NCI-H1105 (cell line): ENCODE measurements around the gene CAPNS1.
"Not testable (repeated sequence)": the region's sequence is repeated elsewhere in the genome, so short reads cannot be mapped to it uniquely, and the experiment has no call there.

Source experiments
- DNase-seq: peaks from one replicate; lab custom pipeline; 2025; lab: John Stamatoyannopoulos, UW

The CAPNS1 gene

DNA sequence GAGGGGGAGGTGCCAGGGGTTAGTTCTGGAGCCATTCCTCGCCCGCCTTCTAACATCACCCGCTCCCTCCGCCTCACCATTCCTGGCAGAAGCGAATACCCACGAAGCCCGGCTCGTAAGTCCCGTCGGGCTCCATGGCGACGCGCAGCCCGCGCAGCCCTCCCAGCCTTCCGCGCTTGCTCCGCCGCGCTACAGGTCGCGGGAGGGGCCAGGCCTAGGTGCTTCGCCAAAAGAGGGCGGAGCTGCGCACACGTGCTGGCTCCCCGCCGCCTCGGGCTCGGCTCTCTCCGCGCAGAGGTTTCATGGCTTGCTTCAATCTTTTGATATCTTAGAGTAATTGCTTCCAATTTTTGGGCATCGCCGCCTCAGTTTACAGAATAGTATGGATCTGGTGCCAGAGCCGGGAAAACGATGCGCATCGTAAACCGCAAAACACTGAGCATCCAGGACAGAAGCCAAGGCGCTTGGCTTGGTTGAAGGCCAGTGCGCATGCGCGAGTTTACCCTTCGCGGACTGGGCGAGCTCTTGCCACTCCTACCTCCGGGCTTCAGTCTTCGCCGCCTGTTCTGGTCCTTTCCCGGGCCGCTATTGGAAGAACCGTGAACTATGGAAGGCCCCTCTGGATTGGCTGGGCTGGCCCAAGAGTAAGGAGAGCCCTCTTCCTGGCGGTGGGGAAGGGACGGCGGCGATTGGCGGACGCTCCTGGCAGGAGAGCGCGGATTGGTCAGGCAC lies 25.0 kb upstream of the CAPNS1 start, which contains the start of gene POLR2I:
POLR2I (minus strand) TSS at position 155 of the 732 bp plus-strand sequence; CDS start at position 136, 19 bp downstream.
- peak; percentile 99 for DNase-seq

DNA sequence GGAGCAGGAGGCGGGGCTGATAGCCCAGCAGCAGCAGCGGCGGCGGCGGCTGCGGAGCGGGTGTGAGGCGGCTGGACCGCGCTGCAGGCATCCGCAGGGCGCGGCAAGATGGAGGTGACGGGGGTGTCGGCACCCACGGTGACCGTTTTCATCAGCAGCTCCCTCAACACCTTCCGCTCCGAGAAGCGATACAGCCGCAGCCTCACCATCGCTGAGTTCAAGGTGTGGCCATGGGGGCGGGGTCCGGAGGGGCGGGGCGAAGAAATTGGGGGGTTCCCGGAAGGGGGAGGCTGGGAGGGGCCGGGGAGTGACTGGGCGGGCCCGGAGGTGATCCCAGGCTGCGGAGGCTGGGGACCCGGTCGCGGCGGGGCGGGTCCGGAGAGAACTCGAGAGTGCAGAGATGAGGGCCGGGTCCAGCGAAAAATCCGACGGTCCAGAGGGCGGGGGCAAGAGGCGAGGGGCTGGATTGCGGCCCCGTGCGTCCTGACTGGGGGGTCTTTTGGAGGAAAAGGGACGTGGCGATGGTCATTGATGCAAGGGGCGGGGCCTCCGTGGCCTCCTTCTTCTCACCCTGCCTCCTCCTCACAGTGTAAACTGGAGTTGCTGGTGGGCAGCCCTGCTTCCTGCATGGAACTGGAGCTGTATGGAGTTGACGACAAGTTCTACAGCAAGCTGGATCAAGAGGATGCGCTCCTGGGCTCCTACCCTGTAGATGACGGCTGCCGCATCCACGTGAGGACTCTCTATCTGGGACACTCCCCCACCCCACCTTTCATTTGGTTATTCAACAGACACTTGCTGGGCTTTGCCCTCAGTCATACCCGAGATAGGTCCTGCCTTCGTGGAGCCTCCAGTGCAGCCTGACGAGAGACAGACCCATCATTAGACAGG lies 24.2 kb upstream of the CAPNS1 start, which contains the start of gene TBCB:
TBCB (plus strand) TSS at position 16 of the 891 bp plus-strand sequence; CDS start at position 109, 93 bp downstream.
- peak; percentile 77 for DNase-seq

DNA sequence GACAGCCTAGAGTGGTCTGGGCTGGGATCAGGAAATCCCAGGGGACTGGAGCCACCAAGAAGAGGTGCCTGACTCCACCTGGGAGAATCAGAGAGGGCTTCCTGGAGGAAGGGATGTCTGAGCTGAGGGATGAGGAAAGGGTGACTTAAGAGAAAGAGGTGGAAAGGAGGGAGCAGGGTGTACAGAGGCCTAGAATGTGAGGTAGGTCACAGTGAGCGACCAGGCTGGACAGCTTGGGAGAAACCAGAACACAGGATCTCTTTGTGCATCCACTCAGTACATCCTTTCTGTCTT lies 23.6 kb upstream of the CAPNS1 start:
- DNase-seq, result no peak

DNA sequence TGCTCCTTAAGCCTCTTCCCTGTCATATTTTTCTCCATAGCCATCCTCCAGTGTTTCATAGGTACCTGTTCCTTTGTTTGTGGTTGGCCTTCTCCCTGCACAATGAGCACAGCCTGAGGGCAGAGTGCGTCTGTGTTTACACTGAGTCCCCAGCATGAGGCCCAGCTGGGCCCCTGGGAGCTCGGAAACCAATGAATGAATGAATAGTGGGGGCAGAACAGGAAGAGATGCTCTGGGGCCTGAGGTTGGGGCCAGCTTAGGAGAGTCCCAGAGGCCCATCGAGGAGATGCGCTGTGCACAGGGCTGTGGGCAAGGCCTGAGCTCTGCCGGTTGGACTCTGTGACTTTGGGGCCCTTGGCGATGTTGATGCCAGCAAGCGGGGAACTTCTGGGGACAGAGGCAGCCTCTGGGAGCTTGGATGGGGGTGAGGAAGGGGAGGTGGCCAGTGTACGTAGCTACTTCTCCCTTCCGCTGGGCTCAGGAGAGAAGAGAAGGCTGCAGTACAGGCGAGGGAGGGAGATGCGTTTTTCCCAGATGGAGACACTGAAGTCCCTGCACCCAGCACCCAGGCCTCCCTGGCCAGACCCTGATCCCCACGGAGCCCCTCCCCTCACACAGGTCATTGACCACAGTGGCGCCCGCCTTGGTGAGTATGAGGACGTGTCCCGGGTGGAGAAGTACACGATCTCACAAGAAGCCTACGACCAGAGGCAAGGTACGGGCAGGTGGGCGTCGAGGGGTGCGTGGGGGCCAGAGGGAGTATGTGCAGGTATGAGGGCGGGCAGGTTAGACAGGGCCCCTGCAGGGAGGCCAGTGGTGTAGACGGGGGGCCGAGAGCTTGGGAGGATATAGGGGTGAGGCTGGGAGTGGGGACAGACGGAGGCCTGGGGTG lies 19.5 kb upstream of the CAPNS1 start:
- no peak for DNase-seq

DNA sequence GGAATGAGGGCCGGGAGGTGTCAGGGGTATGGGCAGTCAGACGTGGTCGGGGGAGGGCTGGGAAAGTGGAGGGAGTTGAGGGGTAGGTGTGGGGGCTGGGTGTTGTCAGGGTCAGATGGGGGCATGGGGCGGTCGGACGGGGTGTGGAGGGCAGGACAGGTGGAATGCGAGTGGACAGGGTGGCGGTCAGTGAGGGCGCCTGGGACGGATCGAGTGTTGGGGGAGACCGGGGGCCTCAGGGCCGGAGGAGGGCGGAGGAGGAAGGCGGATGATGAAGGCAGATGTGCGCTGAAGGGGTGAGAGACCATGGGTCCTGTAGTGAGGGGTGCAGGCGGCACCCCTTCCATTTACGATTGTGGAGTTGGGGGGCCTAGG lies 18.9 kb upstream of the CAPNS1 start:
- DNase-seq, result no peak

DNA sequence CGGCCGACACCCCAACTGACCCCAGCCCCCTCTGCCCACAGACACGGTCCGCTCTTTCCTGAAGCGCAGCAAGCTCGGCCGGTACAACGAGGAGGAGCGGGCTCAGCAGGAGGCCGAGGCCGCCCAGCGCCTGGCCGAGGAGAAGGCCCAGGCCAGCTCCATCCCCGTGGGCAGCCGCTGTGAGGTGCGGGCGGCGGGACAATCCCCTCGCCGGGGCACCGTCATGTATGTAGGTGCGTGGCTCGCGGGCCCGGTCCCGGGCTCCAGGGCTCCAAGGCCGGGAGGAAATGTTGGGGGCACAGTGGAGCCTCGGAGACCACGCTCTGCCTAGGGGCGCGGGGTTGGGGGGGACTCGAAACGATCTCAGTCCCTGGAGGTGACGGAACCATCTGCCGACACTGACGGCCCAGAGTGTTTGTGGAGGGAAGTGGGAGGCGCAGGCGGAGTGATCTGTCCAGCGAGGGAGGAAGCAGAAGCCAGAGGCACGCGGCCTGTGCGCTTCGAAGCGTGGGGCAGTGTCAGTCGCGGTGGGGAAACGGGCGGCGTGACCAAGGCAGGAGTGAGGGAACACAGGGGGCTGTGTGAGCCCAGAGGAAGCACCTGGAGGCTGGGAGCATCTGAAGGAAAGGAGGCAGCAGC lies 18.3 kb upstream of the CAPNS1 start:
- no peak for DNase-seq

DNA sequence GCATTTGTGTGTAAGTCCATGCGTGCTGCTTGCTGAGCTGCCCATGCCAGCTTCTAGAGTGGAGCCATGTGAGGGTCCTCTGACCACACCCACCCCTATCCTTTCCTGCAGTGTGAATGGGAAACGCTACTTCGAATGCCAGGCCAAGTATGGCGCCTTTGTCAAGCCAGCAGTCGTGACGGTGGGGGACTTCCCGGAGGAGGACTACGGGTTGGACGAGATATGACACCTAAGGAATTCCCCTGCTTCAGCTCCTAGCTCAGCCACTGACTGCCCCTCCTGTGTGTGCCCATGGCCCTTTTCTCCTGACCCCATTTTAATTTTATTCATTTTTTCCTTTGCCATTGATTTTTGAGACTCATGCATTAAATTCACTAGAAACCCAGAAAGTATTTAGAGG lies 14.3 kb upstream of the CAPNS1 start:
- no peak for DNase-seq

DNA sequence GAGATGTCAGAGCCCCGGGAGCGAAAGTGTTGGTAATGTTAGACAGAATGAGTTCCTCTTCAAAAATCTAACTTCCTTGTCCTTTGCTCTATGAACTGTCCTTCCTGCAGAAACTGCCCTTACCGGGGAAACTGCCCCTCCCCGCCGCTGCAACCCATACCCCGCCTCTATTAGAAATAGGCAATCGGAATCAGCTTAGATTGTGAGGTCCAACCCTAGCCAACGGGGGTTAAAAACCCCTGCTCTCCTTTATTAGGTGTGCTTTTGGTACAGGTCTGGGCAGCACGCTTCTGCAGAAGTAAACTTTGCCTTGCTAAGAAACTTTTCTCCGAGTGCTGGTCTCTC lies 11.5 kb upstream of the CAPNS1 start:
- DNase-seq, result no peak

DNA sequence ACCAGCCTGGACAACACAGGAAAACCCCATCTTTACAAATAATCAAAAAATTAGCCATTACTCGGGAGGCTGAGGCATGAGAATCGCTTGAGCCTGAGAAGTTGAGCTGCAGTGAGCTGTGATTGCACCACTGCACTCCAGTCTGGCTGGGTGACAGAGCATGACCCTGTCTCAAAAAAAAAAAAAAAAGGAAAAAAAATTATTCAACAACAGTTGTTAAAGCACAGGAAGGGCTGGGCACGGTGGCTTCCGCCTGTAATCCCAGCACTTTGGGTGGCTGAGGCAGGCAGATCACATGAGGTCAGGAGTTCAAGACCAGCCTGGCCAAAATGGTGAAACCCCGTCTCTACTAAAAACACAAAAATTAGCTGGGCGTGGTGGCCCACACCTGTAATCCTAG lies 8.6 kb upstream of the CAPNS1 start:
- DNase-seq, result not testable (repeated sequence)

DNA sequence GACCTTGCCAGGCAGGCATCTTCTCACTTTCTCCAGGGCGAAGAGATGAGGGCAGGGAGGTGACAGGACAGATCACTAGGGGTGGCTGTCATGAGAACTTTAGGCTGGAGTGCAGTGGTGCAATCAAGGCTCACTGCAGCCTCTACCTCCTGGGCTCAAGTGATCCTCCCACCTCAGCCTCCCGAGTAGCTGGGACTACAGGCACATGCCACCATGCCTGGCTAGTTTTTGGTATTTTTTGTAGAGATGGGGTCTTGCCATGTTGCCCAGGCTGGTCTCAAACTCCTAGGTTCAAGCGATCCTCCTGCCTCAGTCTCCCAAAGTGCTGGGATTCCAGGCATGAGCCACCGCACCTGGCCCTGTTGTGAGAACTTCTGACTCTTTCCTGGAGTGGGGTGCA lies 5.0 kb upstream of the CAPNS1 start:
- not testable (repeated sequence) for DNase-seq

DNA sequence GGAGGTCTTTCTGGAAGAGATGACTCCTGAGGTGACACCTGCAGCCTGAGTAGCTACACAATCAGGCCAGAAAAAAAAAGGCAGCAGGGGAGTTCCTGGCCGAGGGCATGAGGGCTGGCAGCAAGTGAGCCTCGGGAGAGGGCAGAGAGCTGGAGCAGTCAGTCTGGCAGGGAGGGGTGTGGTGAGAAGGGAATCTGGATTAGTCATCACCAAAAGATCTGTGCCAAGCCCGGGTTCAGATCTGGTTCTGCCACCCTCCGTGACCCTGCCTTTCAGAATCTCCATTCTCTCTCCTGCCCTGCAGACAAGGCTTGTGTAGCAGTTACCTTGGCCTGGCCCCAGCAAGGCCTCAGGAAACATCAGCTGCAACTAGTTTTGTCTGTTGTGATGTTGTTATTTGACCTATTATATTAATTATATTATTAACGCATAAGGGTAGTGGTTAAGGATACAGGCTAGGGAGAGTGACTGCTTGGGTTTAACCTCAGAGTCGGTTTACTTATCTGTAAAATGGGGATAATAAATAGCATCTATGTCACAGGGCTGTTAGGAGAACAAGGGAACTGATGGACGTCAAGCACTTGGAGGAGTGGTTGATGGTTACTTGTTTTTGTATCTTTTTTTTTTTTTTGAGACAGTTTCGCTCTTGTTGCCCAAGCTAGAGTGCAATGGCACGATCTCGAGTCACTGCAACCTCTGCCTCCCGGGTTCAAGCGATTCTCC lies 2.7 kb upstream of the CAPNS1 start:
- DNase-seq, result no peak

DNA sequence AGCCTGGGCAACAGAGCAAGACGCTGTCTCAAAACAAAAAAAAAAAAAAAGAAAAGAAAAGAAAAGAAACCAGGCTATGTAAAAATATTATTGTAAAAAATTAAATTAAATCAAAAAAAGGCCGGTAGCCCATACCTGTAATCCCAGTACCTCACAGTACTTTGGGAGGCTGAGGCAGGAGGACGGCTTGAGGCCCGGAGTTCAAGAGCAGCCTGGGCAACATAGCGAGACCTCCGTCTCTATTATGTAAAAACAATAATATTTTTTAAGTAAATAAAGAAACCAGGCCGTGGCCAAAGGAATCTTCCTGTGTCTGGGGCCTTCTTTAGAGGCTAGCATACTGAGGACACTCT lies 770 bp upstream of the CAPNS1 start:
- DNase-seq, result no peak

DNA sequence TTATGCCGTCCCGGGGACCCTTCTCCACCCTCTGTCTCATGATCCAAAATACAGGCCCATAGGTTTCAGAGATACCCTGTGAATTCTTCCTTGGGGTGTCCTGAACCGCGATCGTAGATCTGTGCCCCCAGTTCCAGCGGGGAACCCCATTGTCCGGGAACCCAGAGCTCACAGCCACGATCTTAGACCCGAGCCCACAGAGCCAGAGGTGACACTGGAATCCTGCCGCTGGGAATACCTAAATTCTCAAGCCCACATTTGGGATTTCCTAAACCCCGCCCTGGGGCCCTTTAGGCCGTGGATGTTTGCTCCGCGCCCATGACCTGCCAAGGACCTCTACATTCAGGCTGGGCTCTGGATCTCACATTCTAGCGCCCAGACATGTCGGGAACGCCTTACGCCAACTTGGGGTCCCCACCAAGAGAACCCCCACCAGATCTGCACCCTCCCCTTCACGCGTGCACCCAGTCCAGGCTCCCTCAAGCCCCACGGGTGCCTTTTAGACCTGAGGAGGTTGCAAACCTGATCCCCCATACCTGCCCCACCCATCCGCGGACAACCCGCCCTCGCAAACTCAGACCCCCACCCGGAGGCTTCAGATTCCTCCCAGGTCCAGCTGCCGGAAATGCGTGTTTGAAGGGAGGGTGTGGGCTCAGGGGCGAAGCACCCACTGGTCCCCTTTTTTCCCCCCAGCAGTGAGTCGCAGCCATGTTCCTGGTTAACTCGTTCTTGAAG lies 605 bp downstream of the CAPNS1 start:
- DNase-seq, result peak; percentile 68

DNA sequence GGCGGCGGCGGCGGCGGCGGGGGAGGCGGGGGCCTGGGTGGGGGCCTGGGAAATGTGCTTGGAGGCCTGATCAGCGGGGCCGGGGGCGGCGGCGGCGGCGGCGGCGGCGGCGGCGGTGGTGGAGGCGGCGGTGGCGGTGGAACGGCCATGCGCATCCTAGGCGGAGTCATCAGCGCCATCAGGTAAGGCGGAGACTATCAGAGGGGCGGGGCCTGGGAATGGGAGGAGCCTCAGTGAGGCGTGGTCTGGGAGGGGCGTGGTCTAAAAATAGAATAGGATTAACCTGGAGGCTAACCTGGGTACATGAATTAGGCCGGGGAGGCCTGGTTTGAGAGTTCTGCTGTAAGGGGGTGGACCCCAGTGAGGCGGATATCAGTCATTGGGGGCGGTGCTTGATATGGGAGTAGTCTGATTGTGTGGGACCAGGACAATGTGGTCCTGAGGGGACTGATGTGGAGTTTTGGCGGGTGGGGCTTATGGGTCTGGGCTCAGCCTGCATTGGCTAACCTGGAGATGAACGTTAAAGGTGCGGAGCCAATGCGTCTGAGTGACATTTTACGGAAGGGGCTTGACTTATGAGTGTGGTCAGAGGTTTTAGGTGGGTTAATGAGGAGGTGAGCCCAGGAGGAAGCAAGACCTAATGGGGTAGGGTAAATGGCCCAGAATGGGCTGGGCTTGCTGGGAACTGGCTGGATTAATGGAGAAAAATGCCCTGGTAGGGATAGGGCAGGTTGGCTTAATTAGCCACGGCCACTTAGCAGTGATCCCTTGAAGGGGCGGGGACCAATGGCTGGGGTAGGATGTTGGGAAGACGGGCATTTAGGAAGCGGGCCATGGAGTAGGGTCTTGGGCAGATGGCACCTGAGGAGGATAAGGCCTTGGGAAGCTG lies 1.4 kb downstream of the CAPNS1 start:
- DNase-seq, result peak; percentile 73

DNA sequence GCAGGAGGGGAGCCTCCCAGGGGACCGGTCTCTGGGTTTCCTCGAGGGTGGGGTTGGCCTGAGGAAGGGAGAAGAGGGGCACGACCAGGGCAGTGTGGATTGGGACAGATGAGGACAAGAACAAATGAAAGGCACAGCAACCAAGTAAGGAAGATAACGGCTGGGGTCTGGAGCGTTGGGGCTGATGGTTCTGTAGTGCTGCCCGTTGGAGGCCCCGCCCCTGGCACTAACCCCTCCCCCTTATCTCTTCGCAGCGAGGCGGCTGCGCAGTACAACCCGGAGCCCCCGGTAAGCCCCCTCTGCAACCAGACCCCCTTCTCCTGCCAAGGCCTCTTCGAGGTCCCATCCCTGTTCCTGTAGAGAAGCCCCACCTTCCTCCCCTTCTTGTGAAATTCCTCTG lies 2.2 kb downstream of the CAPNS1 start:
- DNase-seq, result no peak

DNA sequence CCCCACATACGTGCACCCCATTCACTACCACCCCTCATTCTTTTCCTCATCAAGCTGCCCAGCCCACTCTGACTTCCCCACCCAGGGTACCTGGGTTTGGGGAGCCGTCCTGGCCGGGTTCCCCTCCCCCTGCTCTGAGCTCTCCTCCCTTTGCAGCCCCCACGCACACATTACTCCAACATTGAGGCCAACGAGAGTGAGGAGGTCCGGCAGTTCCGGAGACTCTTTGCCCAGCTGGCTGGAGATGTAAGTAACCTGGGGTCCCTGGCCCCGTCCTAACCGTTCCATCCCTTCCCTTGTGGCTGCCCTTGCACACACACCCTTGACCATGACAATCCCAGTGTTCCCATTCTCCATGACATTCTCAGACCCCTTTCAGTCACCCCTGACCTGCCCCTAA lies 2.6 kb downstream of the CAPNS1 start:
- no peak for DNase-seq

DNA sequence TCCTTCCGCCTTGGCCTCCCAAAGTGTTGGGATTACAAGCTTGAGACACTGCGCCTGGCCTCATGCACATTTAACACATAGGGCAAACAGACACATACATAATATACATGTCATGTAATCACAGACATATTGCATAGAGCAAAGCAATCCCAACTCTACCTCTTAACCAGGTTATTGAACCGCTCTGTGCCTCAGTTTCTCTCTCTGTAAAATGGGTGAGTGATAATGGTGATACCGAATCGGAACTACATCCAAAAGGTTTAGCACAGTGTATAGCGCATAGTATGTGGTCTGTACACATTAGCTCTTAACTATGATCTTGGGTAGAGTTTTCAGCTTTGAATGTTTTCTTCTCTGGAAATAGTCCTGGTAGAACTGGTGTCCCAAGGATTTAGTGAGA lies 4.8 kb downstream of the CAPNS1 start:
- no peak for DNase-seq

DNA sequence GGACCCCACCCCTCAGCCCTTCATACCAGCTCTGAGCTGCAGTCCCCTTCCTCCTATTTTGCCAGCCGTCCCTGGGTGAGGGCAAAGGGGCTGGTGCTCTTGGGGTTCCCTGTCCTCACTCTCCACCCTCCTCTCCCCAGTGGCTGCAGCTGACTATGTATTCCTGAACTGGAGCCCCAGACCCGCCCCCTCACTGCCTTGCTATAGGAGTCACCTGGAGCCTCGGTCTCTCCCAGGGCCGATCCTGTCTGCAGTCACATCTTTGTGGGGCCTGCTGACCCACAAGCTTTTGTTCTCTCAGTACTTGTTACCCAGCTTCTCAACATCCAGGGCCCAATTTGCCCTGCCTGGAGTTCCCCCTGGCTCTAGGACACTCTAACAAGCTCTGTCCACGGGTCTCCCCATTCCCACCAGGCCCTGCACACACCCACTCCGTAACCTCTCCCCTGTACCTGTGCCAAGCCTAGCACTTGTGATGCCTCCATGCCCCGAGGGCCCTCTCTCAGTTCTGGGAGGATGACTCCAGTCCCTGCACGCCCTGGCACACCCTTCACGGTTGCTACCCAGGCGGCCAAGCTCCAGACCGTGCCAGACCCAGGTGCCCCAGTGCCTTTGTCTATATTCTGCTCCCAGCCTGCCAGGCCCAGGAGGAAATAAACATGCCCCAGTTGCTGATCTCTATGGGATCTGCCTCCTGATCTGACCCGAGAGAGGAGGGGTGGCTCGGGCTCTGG lies 10.0 kb downstream of the CAPNS1 start:
- no peak for DNase-seq

DNA sequence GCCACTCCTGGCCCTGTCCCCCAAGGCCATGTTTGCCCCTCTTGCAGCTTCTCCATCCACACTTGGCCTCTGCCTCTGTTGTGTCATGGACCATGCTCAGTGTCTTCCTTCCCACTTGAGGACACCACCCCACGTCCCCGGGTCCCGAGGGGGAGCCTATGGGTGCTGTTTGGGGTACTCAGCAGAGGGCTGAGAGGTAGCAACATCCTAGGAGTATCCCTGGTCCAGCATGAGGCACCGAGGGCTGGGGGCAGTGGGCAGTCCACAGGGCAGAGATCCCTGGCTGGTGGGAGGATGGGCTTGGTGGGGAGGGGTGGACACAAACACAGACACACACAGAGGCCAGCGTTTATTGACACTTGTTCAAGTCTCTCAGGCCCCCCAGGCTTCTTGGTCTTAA lies 10.7 kb downstream of the CAPNS1 start:
- DNase-seq, result no peak
